DND-41 (cell line): ENCODE results near the gene CEP164.

Source experiments
- EZH2 ChIP-seq: IDR thresholded peaks from 3 replicates; pipeline ENCODE4 v1.6.1; 2012; ENCODE audit warnings: borderline replicate concordance, low read depth, mild to moderate bottlenecking, moderate library complexity, low read length, inconsistent platforms; ENCODE audit not compliant: severe bottlenecking
- TF ChIP-seq, protein P1 (sequence below): IDR thresholded peaks from 2 replicates; pipeline ENCODE4 v1.5.1; 2012; ENCODE audit warnings: borderline replicate concordance, low read length, moderate library complexity, mild to moderate bottlenecking; ENCODE audit not compliant: poor library complexity, severe bottlenecking; ENCODE audit errors: extremely low read depth

- TF ChIP-seq, protein P1, sequence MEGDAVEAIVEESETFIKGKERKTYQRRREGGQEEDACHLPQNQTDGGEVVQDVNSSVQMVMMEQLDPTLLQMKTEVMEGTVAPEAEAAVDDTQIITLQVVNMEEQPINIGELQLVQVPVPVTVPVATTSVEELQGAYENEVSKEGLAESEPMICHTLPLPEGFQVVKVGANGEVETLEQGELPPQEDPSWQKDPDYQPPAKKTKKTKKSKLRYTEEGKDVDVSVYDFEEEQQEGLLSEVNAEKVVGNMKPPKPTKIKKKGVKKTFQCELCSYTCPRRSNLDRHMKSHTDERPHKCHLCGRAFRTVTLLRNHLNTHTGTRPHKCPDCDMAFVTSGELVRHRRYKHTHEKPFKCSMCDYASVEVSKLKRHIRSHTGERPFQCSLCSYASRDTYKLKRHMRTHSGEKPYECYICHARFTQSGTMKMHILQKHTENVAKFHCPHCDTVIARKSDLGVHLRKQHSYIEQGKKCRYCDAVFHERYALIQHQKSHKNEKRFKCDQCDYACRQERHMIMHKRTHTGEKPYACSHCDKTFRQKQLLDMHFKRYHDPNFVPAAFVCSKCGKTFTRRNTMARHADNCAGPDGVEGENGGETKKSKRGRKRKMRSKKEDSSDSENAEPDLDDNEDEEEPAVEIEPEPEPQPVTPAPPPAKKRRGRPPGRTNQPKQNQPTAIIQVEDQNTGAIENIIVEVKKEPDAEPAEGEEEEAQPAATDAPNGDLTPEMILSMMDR: no peak
- TF ChIP-seq EZH2: no peak
These were observed 7.7 kb downstream of the CEP164 start for GRCh38 chr11:117335399-117335798.
